ENCODE measurements around the gene CCDC88C.

Gene CCDC88C

GRCh38 chr14:91416744-91417119, 888 bp downstream of the CCDC88C start:
- no peak for DNase-seq (ENCODE audit: low read depth)
- in situ Hi-C loops (cut with HindIII; ENCODE audit: low sequenced_read_pairs): no loop called here
- H3K4me3 ChIP-seq (ENCODE audit: low read depth, low read length): no peak overlapping the region
- TF ChIP-seq, protein P1, sequence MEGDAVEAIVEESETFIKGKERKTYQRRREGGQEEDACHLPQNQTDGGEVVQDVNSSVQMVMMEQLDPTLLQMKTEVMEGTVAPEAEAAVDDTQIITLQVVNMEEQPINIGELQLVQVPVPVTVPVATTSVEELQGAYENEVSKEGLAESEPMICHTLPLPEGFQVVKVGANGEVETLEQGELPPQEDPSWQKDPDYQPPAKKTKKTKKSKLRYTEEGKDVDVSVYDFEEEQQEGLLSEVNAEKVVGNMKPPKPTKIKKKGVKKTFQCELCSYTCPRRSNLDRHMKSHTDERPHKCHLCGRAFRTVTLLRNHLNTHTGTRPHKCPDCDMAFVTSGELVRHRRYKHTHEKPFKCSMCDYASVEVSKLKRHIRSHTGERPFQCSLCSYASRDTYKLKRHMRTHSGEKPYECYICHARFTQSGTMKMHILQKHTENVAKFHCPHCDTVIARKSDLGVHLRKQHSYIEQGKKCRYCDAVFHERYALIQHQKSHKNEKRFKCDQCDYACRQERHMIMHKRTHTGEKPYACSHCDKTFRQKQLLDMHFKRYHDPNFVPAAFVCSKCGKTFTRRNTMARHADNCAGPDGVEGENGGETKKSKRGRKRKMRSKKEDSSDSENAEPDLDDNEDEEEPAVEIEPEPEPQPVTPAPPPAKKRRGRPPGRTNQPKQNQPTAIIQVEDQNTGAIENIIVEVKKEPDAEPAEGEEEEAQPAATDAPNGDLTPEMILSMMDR (IDR thresholded peaks at IDR 0.05; ENCODE audit: low read depth, low read length, missing control alignments): no peak

GRCh38 chr14:91415794-91416743, 1.6 kb downstream of the CCDC88C start:
- in situ Hi-C loops (cut with HindIII; ENCODE audit: low sequenced_read_pairs): no loop called here
- H3K4me3 ChIP-seq (ENCODE audit: low read depth, low read length): no peak overlapping the region
- DNase-seq (ENCODE audit: low read depth): no peak
- TF ChIP-seq, protein P1 (IDR thresholded peaks at IDR 0.05; ENCODE audit: low read depth, low read length, missing control alignments): no peak

- no peak for DNase-seq (ENCODE audit: low read depth)
- in situ Hi-C loops (cut with HindIII; ENCODE audit: low sequenced_read_pairs): no loop called here
- H3K4me3 ChIP-seq (ENCODE audit: low read depth, low read length): no peak overlapping the region
- TF ChIP-seq, protein P1 (IDR thresholded peaks at IDR 0.05; ENCODE audit: low read depth, low read length, missing control alignments): no peak
Observed at GRCh38 chr14:91414475-91414833, 3.2 kb downstream of the CCDC88C start.

GRCh38 chr14:91413547-91414474, 3.8 kb downstream of the CCDC88C start:
- no peak overlapping the region for H3K4me3 ChIP-seq (ENCODE audit: low read depth, low read length)
- DNase-seq (ENCODE audit: low read depth): no peak
- in situ Hi-C loops (cut with HindIII; ENCODE audit: low sequenced_read_pairs): no loop called here
- TF ChIP-seq, protein P1 (IDR thresholded peaks at IDR 0.05; ENCODE audit: low read depth, low read length, missing control alignments): no peak

GRCh38 chr14:91412939-91413338, 4.7 kb downstream of the CCDC88C start:
- TF ChIP-seq, protein P1 (IDR thresholded peaks at IDR 0.05; ENCODE audit: low read depth, low read length, missing control alignments): no peak
- no peak for DNase-seq (ENCODE audit: low read depth)
- in situ Hi-C loops (cut with HindIII; ENCODE audit: low sequenced_read_pairs): no loop called here
- H3K4me3 ChIP-seq (ENCODE audit: low read depth, low read length): no peak overlapping the region

DNA sequence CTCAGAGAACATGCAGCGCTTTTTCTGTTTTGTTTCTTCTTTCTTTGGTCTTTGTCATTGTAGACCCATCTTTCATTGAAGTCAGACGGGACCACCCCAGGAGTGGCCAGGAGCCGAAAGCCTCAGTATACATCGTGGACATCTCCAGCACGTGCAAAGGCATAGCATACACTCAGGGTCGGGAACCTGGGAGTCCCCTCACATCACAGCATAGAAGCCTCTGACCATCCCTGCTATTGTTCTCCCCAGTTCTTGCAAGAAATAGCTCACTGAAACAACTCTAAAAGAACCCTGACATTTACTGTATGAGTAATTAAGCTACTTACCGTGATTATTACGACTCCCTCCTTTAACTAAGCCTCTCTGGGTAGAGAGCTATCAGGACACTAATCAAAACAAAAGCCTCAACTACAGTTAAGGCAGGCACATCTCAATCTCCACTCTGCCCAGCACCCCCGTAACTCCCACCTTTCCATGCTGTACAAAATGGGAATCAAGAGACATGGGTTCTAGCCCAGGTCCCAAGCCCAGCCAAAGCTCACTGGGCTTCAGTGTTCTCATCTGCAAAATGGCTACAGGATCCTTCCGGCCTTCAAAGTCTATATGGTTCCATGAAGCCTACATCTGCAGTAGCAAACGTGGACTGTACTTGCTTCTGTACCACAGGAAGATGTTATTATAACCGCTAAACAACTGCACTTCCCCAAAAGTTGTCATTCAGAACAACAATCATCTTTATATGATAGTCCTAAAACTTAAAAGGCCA, 6.7 kb downstream of the CCDC88C start:
- DNase-seq (ENCODE audit: low read depth): no peak
- H3K4me3 ChIP-seq (ENCODE audit: low read depth, low read length): no peak overlapping the region

More for the DNA sequence above, 6.7 kb downstream of the CCDC88C start:
- in situ Hi-C loops (cut with HindIII; ENCODE audit: low sequenced_read_pairs): no loop called here
- TF ChIP-seq, protein P1 (IDR thresholded peaks at IDR 0.05; ENCODE audit: low read depth, low read length, missing control alignments): no peak
